ENCODE data around the gene PRPS1L1.

PRPS1L1 gene

GRCh38 chr7:18027628-18028027 is at the start of gene PRPS1L1:
Gene PRPS1L1 (minus strand): TSS chr7:18027846.
- DNase-seq, result no peak

DNA sequence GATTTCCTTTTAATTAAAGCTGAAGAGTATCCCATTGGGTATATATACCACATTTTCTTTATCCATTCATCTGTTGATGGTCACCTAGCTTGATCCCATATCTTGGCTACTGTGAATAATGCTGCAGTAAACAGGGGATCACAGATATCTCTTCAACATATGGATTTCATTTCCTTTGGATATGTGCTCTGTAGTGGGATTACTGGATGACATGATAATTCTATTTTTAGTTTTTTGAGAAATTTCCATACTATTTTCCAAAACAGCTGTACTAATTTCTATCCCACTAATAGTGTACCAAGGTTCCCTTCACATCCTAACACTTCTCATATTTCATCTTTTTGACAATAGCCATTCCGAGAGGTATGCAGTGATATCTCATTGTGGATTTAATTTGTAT is 48.8 kb upstream of the PRPS1L1 start:
- no peak for DNase-seq

GRCh38 chr7:18068745-18069144 is 41.1 kb upstream of the PRPS1L1 start:
- DNase-seq, result no peak

GRCh38 chr7:18064242-18064838 is 36.7 kb upstream of the PRPS1L1 start:
- no peak for DNase-seq

DNA sequence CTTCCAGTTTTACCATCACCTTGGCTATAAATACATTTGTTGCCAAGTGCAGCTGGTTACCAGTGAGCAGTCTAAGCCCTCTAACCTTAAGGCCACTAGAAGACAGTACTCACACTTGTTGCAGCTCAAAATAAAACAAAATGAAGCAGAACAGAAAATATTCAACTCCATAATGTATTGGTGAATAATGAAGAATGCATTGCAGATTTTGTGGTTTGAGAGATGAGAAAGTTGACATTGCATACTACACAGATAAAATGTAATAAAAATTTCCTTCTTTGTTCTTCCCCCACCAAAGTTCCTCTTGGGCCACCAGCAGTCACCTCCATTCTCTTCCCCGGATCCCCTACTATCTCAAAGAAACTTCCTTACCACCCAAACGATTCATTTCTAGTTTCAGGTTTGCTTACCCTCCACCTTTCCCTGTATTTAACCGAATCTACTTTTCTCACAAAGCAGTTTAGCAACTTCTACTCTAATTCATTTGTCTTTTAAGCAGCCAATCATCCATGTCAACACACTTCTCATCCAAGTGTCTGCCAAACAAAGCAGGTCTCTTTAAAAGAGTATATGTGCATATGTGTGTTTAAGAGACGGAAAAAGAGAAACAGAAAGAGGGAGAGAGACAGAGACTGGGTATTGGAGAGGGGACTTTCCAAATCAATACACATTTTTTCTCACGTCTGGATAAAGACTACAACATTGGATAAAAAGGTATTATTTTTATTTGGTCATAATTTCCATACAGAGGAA is 35.7 kb upstream of the PRPS1L1 start:
- DNase-seq, result no peak

DNA sequence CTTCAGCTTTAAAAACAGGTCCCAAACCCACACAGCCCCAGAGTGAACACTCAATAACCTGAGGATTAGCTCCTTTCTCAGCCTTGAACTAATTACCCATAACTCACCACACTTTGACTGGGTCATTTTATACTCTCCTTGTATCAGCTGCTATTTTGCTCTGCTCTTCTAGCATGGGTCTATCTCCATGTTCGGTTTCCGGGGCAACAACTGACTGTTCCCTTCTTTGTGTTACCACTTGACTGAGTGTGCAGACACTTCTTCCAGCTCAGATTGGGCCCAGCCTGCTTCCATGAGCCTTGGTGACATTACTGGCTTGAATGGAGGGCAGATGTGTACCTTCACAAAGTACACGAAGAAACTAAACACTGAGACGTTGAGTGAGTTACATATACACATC is 31.5 kb upstream of the PRPS1L1 start:
- no peak for DNase-seq

GRCh38 chr7:18053941-18054340 is 26.3 kb upstream of the PRPS1L1 start:
- DNase-seq, result no peak

DNA sequence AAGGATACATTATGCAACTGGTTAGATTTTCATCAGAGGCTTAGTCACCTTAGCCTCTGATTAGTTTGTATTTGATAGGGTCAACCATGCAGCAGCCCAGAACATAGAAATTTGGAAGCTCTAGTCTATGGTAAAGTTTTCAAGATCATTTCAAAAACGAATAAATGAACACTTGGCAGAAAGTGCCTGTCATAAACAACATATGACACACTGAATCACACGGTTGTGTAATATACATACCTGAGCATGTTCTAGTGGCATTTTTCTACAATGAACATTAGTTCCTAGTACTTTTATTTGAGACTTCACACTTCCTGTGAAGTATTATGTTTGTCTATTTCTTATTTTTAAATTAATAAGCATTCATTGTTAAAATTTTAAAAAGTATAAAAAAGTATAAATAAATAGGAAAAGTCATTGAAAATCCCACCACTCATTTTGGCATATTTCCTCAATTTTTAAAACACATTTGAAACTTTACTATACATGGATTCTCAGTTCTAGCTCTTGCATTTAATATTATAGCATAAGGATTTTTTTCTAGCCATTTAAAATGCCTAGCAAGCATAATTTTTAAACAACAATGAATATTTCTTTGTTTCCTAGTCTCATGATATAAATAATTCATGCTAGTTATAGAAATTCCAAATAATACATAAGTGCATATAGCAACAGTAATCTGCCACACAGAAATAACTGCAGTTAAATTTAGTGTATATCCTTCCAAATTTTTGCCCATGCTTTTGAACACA is 25.7 kb upstream of the PRPS1L1 start:
- DNase-seq, result no peak

- DNase-seq, result no peak
Measured at GRCh38 chr7:18049262-18049661, 21.6 kb upstream of the PRPS1L1 start.

- DNase-seq, result no peak
Measured at GRCh38 chr7:18046601-18047000, 19.0 kb upstream of the PRPS1L1 start.

GRCh38 chr7:18045171-18045570 is 17.5 kb upstream of the PRPS1L1 start:
- DNase-seq, result no peak

GRCh38 chr7:18041191-18041590 is 13.5 kb upstream of the PRPS1L1 start:
- no peak for DNase-seq

DNA sequence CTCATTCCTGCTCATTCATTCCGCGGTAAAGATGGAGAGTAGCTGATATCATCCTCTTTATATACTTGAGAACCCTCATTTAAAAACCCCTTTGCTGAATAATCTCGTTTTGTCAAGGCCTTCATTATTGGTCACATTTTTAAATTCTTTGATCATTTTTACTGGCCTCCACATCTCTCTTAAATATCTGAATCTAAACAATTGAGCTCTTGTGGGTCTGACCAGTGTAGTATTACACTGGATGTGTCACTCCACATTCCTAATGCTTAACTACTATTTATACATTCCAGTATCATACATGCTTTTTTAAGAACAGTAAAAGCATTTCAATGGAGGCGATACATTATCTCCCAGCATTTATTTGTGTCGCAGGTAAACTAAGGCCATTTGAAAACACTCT is 12.6 kb upstream of the PRPS1L1 start:
- DNase-seq, result no peak

- DNase-seq, result no peak
Measured at GRCh38 chr7:18038382-18038781, 10.7 kb upstream of the PRPS1L1 start.

GRCh38 chr7:18037609-18038008 is 10.0 kb upstream of the PRPS1L1 start:
- no peak for DNase-seq

GRCh38 chr7:18036783-18037182 is 9.1 kb upstream of the PRPS1L1 start:
- no peak for DNase-seq

DNA sequence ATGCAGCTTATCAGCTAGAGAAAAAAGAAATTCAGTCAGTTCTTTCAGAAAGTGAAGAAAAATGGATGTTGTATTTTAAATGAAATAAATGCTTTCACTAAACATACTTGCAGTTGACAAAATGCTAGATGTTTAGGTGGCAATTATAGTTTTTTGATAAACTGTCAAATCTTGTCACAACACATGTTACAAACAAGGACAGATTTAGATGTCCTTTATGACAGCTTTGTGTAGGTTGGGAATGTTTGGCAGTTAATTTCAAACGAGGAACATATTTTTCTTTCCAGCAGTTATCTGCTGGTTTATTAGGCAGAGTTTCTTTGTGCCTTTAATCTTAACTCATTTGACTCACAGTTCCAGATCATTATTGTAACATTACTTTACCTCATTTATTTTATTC is 3.1 kb upstream of the PRPS1L1 start:
- DNase-seq, result no peak

GRCh38 chr7:18020138-18020715 is 7.4 kb downstream of the PRPS1L1 start:
- DNase-seq, result no peak

DNA sequence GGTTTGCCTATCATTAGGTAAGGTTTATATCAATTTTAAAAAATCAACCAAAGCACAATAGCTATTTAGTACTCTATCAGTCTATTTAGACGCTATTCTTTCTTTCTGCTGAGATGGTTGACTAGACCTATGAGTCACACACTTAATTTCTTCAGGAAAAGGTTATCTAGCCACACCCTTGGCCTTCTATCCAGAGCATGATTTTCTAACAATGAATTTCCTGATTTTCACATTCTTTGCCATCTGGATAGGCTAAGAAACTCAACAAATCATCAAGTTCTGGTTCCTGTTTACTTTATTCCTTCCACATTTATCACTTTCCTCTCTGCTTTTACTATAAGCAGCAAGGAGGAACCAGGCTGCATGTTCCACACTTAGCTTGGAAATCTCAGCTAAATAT is 8.1 kb downstream of the PRPS1L1 start:
- no peak for DNase-seq

DNA sequence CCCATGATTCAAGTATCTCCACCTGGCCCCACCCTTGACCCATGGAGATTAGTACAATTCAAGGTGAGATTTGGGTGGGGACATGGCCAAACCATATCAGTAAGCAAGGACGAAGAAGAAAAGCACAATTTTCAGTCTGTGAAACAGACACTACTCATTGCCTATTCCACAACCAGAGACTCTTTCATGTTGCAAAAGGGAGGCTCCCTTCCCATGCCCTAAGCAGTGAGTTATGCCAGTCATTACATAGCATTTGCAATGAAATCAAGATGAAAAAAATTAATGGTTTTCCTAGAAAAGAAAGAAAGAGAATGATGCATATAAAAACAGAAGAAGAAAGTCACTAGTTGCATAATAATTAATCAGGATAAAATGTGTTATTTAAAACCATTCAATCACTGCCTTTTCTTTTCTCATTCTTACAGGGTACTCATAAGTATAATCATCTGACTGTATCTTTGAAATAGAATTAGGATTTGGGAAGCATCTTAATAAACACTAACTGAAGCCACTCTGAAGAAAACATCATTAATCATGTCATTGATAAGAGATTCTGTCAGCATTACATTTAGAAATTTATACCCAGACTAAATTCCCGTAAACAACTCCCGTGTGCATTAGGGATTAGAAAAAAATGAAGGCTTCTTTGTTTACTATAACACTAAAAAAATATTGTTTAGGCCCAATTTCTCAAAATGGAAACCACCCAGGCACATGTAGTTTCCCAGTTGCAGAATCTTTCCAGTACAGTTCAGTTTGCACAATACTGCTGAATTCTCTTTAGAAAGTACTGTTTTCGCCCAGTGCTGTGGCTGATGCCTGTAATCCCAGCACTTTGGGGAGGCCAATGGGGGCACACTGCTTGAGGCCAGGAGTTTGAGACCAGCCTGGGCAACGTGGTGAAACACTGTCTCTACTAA is 9.1 kb downstream of the PRPS1L1 start:
- no peak for DNase-seq

DNA sequence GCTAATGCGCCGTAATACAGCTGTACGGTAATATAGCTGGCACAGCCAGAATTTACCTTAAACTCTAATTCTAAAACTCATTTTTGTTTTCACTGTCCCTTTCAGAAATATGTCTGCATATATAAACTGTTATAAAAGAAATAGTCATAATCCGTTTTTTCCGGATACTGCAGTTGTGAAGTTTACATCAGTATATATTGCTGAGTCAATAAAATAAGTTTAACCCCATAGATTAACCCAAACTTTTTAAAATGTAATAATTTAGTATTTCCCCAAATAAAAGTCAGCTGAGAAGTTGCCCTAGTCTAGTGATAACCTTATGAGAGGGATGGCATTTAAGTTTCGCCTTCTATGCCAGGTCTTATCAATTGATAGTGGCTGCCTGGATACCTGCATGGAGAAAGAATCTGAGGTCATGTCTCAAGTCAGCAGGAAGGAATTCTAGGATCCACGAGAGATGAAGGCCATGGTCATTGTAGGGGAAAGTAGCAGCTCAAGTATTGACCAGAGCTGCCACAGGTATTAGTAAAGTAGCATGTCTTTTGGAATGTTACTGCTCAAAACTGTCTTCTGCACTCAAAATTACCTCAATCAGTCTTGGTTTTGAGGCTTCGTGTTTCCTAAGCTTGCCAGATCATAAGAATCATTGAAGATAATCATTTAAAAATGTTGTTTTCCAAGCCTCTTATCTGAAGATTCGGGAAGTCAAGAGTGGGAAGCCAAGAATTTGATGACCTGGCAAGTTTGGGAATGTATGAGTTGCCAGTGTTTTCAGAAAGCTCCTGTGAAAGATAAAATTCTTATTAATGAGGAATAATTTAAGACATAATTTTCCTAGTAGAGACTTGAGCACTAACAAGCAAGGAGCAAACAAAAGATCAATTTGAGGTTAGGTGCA is 10.8 kb downstream of the PRPS1L1 start:
- no peak for DNase-seq

DNA sequence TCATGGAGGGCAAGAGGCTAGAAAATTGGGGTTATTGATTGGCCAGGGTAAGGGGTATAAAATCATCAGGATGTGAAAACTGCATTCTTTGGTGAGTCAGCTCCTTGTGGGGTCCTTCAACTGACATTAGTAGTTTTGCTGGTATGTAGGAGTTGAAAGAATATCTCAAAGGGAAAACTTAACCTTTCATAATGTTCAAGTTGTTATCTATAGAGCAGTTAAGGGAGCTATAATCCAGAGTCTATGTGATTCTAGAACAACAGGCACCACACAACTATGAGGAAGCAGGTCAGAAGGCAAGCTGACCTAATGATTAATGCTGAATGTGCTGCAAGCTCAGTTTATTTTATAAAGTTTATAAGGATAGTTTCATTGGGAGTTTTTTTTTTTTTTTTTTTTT is 13.7 kb downstream of the PRPS1L1 start:
- no peak for DNase-seq
